Stimulated activated CD4-positive, alpha-beta T cell treated with anti-CD3 and anti-CD28 coated beads, TNF-alpha, amount 100 ng/mL, for 48 hours (primary cell): ENCODE data around the gene EIF4B.
"Not testable (repeated sequence)": the region's sequence is repeated elsewhere in the genome, so short reads cannot be mapped to it uniquely, and the experiment has no call there.

Experiments
- DNase-seq, 3 donors: peaks; one replicate each; pipeline ENCODE4 v3.0.0-alpha.2; 2020; ENCODE audit warnings: low read depth in 3 of 3

Gene EIF4B

DNA sequence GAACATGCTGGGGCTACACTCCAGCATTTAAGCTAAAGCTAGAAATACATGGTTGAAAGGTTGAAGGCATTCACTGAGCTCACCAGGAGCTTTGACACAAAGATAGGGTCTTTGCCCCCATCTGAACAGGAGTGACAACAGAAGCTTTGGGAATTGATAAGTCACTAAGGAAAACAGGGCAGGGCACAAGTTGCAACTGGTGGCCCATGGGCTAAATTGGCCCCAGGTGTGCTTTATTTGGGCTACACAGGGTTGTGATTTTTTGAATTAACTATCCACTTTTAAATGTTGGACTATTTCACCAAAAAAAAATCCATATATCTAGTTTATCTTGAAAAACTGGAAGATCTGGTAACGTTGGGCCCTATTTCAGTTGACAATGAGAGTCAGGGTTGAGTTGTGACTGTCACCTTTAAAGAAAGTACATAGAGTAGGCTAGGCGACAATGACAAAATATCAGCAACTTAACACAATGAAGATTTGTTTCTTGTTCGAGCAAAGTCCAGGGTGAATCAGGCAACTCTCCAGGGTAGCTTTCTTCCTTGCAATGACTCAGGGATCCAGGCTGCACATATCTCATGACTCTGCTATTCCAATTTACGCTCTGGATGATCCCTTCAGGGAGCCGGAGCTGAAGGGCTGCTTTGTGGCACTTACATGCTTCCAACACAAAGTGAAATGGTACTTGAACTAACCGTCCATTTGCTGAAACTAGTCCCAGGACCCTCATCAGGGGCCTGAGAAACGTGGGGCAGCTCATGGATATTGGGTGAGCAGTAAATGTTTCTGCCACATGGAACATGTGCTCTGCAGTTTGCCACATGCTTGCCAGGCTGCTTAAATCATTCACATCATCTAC is 13.3 kb upstream of the EIF4B start:
- DNase-seq: no peak

DNA sequence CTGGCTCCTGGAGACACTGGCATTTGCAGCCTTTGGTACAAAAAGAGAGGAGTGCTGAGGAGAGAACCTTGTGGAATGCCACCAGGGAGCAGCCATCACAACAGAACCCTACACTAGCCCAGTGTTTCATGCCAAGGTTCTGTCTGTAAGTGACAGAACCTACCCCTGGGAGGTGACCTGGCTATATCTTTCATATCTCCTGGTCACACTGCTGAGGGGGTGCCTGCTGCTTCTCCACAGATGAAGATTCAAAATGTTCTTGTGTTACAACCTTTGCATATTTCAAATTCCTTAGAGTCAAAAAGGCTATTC is 12.7 kb upstream of the EIF4B start:
- no peak for DNase-seq

DNA sequence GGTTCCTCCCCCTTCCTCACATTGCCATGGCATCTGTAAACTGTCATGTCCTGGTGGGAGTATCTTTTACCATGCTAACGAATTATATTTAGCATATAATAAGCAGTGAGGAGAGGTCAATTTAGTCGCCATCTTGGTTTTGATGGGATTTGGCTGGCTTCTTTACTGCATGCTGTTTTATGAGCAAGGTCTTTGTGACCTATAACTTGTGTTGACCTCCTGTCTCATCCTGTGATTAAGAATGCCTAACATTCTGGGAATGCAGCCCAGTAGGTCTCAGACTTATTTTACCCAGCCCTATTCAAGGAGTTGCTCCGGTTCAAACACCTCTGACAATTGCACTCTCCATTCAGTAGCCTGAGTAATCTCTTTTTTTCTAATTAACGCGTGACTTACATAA is 2.1 kb upstream of the EIF4B start:
- no peak for DNase-seq

DNA sequence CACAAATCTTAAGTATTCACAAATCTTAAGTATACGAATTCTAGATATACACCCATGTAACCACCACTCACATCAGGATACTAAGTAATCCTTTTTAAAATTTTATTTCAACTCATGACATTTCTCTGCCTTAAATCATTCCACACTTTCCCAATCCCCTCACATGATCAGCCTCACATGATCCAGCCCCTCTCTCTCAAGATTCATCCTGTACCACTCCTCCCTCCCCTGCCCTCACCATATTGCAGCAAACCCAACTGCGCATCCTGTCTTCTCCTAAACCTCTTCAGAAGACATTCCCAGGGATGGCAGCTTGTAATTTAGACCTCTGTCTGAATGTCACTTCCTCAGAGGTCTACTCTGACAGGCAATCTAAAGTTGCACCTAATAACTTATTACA is 1.7 kb upstream of the EIF4B start:
- no peak for DNase-seq

DNA sequence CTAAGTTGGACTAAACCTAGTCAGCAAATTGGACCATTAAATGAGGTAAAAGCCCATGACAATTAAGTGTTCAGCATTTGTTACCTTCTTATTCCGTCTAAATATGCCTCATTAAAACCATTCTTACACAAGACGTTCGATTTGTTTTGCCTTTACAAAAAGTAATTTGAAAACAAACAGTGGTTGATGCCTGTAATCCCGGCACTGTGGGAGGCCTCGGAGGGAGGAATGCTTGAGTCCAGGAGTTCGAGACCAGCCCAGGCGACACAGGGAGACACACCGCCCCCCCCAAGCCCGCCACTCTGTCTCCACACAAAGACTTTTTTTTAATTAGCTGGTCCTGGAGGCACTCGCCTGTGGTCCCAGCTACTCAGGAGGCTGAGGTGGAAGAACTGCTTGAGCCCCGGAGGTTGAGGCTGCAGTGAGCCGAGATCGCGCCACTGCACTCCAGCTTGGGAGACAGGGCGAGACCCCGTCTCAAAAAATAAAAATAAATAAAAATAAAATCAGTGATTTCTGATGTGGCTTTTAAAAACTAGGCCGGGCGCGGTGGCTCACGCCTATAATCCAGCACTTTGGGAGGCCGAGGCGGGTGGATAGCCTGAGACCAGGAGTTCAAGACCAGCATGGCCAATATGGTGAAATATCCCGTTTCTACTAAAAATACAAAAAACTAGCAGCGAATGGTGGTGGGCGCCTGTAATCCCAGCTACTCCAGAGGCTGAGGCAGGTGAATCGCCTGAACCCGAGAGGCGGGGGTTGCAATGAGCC is 856 bp upstream of the EIF4B start:
- DNase-seq: no peak

DNA sequence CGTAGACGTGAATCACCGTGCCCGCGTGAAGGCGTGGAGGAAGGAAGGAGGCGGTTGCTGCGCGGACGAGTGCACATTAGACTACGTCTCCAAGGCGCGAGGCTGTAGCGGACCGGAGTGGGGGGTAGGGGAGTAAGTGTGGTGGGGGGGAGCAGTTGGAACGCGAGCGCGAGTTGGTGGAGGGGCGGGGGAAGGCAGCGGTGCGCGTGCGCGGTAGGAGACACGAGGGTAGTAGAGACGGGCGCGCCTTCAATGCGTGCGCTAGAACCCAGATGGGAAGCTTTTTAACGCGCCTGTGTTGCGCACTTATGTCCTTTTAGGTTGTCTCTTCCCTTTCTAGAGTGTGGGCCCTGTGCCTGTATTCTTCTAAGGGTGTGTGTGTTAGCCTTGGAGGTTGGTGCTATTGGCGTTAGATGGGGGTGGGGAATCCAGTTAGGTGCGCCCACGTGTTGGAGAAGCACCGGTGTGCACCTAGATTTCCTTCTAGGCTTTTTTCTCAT is 604 bp downstream of the EIF4B start:
- DNase-seq: peak; percentile 69 to 79 (median 73)

DNA sequence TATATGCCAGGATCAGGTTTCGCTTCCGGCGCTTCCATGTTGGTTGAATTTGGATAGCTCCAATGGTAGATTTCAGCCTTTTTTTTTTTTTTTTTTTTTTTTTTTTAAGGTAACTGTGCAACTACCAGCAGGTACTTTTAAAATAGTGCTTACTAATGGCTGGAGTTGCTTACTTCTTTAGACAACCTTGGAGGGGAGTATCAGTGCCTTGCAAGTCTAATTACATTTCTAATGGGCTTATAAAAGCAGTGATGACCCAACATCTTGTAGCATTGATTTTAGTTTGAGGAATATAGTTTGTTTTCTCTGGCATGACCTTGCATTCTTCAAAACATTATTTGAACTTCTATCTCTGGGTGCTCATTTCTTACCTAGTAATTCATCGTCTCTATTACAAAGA is 1.1 kb downstream of the EIF4B start:
- DNase-seq: no peak

DNA sequence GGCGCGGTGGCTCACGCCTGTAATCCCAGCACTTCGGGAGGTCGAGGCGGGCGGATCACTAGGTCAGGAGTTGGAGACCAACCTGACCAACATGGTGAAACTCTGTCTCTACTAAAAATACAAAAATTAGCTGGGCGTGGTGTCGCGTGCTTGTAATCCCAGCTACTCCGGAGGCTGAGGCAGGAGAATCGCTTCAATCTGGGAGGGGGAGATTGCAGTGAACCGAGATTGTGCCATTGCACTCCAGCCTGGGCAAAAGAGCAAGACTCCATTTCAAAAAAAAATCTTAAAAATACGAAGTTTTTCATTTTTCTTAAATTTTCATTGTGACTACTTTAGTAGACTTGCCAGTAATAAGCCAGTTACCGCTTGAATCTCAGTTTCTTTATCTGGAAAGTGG is 2.5 kb downstream of the EIF4B start:
- not testable (repeated sequence) for DNase-seq

DNA sequence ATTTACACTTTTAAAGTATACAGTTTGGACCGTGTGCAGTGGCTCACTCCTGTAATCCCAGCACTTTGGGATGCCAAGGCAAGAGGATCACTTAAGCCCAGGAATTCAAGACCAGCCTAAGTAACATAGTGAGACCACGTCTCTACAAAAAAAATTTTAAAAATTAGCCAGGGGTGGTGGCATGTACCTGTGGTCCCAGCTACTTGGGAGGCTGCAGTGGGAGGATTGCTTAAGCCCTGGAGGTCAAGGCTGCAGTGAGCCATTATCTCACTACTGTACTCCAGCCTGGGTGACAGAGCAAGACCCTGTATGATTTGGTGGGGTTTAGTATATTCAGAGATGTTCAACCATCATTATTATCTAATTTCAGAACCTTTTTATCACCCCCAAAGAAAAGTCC is 4.7 kb downstream of the EIF4B start:
- no peak for DNase-seq

DNA sequence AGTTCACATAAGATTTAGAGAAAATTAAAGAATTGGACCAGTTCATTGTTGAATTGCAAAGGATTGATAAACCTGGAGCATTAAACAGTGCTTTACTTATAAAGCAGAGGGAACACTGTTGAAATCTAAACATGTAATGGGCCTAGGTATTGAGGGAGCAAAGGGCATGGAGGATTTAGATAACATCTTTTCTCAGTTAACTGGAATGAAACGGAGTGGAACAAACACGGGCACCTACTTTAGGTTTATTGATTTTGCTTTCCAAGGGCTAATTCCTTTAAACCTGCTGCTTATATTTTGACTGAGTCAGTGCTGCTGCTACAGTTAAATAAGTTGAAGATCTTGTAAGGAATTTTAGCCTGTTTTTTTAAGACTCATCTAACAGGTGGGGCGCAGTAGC is 5.6 kb downstream of the EIF4B start:
- DNase-seq: no peak

DNA sequence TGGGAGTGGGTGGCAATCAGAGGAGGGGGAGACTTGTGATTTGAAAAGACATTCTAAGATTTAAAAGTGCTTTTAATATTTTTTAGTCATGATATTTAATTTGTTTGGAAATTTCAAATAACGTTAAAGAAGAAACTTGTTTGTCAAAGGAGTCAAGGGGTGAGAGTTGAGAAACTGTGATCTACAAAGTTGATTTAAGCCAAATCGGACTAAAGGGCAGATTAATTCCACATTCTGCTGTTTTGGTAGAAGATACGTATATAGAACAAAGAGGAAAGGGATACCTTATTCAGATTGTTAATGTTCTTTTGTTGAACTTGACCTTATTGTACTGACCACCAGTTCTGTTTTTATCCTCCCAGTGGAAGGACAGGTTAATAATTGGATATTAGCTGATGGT is 6.7 kb downstream of the EIF4B start:
- no peak for DNase-seq

DNA sequence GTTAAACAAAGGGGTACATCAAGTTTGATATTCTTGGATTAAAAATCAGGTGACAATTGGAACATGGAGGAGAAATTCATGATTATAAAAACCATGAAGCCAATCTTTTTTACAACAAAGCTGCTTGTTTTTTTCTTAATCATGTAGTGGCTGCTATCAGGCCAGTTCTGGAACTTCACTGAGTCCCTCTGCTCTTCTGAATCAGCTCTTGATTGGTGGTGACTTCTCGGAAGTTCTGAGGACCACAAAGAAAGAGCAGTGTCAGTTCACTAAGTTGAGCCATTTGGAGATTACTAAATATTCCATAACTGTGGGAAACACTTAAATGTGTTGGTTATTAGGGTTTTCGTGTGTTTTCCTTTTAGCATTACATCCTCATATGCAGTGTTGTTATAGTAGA is 8.5 kb downstream of the EIF4B start:
- DNase-seq: no peak

DNA sequence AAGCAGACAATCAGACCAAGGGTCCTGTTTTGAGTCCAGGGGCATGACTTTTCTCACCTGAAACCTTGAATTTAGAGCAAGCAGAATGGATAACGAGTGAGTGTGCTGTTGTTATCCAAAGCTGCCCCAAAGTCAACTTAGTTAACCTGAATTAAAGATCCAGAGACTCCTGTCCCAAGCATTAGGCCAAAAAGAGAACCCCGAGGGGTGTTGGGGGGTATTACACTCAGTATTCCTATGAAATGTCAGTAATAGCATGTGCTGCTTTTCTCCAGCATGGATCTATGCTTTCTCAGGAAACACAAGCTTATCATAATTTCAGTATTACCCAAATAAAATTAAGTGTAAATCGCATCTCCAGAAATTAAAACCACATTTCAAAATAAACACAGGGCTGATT is 19.0 kb downstream of the EIF4B start:
- no peak for DNase-seq

DNA sequence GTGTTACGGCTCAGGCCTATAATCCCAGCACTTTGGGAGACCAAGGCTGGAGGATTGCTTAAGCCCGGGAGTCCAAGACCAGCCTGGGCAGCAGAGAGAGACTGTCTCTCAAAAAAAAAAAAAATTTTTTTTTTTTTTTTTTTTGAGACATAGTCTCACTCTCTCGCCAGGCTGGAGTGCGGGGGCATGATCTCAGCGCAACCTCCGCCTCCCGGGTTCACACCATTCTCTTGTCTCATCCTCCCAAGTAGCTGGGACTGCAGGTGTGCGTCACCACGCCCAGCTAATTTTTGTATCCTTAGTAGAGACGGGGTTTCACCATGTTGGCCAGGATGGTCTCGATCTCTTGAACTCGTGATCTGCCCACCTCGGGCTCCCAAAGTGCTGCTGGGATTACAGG is 20.8 kb downstream of the EIF4B start:
- DNase-seq: not testable (repeated sequence)

DNA sequence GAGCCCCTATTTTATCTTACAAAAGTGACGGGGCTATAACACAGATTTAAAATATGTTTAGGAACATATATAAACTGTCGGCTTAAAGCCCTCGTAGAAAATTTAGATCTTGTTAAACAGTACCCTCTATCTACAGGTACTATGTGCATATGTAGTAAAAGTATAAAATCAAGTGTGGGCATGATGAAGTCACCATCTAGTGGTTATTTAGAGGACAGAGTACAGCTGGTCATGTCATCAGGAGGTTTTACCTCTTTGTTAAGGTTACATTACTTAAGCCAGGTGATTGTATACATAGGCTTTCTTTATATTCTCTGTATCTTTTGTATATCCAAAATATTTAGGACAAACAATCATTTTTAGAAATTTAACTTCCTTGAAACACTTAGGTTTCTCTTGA is 25.4 kb downstream of the EIF4B start:
- no peak for DNase-seq

DNA sequence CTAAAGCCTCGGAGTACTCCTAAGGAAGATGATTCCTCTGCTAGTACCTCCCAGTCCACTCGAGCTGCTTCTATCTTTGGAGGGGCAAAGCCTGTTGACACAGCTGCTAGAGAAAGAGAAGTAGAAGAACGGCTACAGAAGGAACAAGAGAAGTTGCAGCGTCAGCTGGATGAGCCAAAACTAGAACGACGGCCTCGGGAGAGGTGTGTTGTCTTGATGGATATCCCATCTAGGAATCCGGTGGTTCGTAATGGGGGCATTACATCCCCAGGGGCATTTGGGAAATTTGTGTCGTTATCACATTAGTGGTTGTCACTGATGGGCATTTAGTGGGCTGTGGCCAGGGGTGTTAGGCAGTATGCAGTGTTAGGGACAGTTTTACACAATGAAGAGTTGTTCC is 27.6 kb downstream of the EIF4B start:
- not testable (repeated sequence) for DNase-seq

DNA sequence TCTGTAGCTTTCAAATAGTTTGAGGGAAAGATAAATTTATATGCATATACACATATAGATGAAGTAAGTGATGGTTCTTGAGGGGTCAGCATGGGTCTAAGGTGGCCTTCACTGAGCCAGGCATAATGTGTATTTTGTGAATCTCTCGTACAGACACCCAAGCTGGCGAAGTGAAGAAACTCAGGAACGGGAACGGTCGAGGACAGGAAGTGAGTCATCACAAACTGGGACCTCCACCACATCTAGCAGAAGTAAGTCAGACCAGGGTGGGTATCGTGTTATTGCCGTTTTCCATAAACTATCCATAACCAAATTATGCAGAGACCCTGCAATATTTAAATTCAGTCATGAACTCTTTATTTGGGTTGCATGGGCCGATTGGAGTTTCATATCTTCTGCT is 28.2 kb downstream of the EIF4B start:
- DNase-seq: no peak

DNA sequence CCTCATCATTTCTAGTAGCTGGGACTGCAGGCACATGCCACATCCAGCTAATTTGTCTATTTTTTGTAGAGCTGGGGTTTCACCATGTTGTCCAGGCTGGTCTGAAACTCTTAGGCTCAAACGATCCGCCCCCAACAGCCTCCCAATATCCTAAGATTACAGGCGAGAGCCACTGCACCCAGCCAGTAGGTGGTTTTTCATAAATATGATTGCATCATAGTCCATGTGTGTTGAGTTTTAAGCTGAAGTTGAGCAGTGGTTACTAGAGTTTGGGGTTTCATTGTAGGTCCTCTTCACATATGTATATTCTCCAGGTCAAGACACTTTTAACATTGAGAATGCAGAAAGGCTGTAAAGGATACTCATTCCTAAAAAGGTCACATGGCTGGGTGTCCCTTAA is 30.5 kb downstream of the EIF4B start:
- no peak for DNase-seq

DNA sequence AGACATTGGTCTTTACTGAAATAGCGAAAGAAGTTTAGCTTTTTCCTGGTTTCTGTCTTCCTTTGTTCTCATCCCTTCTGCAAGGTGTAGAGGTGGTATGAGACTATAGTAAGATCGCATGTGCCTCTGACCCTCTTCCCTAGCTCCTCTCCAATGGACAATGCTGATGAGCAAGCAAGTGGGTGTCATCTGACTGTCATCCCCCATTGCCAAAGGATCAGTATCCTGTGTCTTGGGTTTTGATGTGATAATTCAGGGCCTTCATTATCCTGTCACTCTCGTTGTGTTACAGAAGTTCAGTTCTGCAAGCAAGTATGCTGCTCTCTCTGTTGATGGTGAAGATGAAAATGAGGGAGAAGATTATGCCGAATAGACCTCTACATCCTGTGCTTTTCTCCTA is 33.6 kb downstream of the EIF4B start:
- DNase-seq: no peak

DNA sequence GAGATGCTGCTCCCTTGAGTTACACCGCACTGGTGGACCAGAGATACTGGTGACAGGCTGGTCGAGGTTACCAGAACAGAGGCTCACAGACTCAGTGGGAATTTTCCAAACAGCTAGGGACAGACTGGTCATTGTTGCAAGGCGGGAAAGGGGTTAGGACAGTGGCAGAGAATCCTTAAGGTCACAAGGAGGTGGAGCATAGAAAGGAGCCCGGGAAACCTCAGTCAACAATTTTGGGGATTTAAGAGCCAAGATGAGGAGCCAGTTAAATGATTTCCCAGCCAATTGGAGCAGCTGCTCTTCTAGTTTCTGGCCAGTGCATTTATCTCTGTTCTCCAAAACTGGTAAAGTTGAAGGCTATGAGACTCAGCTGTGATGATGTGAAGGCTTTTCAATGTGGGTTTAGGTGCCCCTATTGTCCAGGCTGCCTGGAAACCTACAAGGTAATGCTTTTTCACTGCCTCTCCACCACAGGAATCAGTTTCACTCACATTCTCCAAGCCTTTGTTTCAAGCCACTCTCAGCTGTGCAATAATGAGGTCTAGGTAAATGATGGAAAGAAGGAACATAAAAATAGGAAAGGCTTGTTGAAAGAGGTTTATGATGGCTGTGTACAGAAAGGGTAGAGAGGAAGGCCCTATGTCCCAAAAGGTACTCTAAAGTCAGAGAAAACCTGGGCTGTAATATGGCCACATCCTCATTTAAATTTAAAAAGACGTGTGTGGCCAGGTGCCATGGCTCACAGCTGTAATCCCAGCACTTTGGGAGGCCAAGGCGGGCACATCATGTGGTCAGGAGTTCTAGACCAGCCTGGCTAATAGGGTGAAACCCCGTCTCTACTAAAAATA is 36.6 kb downstream of the EIF4B start:
- no peak for DNase-seq

DNA sequence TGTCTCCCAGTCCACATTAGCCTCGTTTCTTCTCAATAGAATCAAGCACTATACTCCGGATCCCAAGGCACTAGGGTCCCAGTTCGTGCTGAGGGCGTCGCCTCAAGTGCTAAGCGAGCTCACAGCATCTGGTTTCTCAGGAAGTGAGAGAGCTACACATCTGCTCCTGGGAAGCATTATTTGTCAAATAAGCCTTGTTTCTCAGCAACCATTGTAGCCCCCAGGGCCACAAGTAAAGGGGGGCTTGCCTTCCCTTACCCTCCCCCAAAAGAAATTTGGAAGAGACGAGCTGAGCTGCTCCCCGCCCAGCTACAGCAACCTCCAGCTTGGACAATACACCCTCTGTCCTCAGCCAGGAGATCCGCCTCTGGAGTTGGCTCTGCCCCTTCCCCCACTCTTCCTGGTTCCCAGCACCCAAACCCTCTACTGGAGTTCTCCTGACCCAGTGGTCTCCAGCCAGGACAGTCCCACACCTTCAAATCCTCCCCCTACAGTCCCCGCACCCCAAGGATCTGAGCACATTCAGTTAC is 37.9 kb downstream of the EIF4B start:
- DNase-seq: no peak
